Glutamatergic neuron (in vitro differentiated cells): ENCODE measurements around the gene ZNF691. TPM values are rescaled to one million over a fixed set of nuclear protein-coding genes. Genes with fewer than 3 reads are reported as not detected.

Experiments used
- DNase-seq: peaks from one replicate; pipeline ENCODE4 v3.0.0; 2022
- H3K27ac Mint-ChIP-seq: one replicate; pipeline ENCODE4 v1.8.0; 2020; ENCODE audit warnings: mild to moderate bottlenecking, mixed read lengths, inconsistent platforms; ENCODE audit not compliant: unreplicated experiment
- H3K27me3 Mint-ChIP-seq: one replicate; pipeline ENCODE4 v1.8.0; 2020; ENCODE audit warnings: mild to moderate bottlenecking, moderate library complexity, mixed read lengths, inconsistent platforms; ENCODE audit not compliant: unreplicated experiment
- H3K36me3 Mint-ChIP-seq: one replicate; pipeline ENCODE4 v1.8.0; 2020; ENCODE audit warnings: mild to moderate bottlenecking, mixed read lengths, inconsistent platforms; ENCODE audit not compliant: unreplicated experiment
- H3K4me1 Mint-ChIP-seq: one replicate; pipeline ENCODE4 v1.8.0; 2020; ENCODE audit warnings: mild to moderate bottlenecking, low read depth, mixed read lengths, inconsistent platforms; ENCODE audit not compliant: unreplicated experiment
- H3K4me3 Mint-ChIP-seq: one replicate; pipeline ENCODE4 v1.8.0; 2020; ENCODE audit warnings: mild to moderate bottlenecking, mixed read lengths, inconsistent platforms; ENCODE audit not compliant: unreplicated experiment
- H3K9me3 Mint-ChIP-seq: one replicate; pipeline ENCODE4 v1.8.0; 2020; ENCODE audit warnings: mild to moderate bottlenecking, moderate library complexity, mixed read lengths, inconsistent platforms; ENCODE audit not compliant: unreplicated experiment
- CTCF ChIP-seq: fragments of 200-600 bp; sonication (generic); IDR thresholded peaks from one replicate; pipeline ENCODE4 v1.5.0; 2021; ENCODE audit not compliant: partially characterized antibody, unreplicated experiment
- total RNA-seq: library from RNA; stranded (reverse); fragmentation: NEBNext Ultra II Directional; extraction: Animal tissue kit (Norgen Biotek cat#: 25700); gene quantifications from one replicate; pipeline ENCODE4 v1.2.1, GENCODE V29; 2021; ENCODE audit not compliant: unreplicated experiment

ZNF691 gene
- total RNA-seq, 1 donor from 2014 or later, result 9.5 TPM

GRCh38 chr1:42873670-42874069, 27.3 kb downstream of the ZNF691 start:
- no peak for DNase-seq
- peaks cover 4% of the 10 kb centered on the region for H3K9me3 Mint-ChIP-seq
- no peak for TF ChIP-seq CTCF
- H3K36me3 Mint-ChIP-seq, result peaks cover 9% of the 10 kb centered on the region
- no peaks in the 10 kb centered on the region for H3K27me3 Mint-ChIP-seq
- no peaks in the 10 kb centered on the region for H3K4me1 Mint-ChIP-seq
- no peak overlapping the region for H3K27ac Mint-ChIP-seq
- no peak overlapping the region for H3K4me3 Mint-ChIP-seq

GRCh38 chr1:42876009-42876408, 29.6 kb downstream of the ZNF691 start:
- TF ChIP-seq CTCF, result no peak
- no peaks in the 10 kb centered on the region for H3K4me1 Mint-ChIP-seq
- H3K27ac Mint-ChIP-seq, result no peak overlapping the region
- peaks cover 3% of the 10 kb centered on the region for H3K9me3 Mint-ChIP-seq
- DNase-seq, result no peak
- H3K27me3 Mint-ChIP-seq, result no peaks in the 10 kb centered on the region
- peaks cover 9% of the 10 kb centered on the region for H3K36me3 Mint-ChIP-seq
- no peak overlapping the region for H3K4me3 Mint-ChIP-seq

- Mint-ChIP-seq H3K27ac (no peak overlapping the region), H3K9me3 (peaks cover 3% of the 10 kb centered on the region), H3K4me3 (no peak overlapping the region), H3K4me1 (no peaks in the 10 kb centered on the region), H3K27me3 (no peaks in the 10 kb centered on the region), H3K36me3 (peaks cover 9% of the 10 kb centered on the region)
- TF ChIP-seq CTCF, result no peak
- no peak for DNase-seq
These were observed 31.0 kb downstream of the ZNF691 start for GRCh38 chr1:42877380-42877779.

GRCh38 chr1:42880384-42880783, 34.0 kb downstream of the ZNF691 start:
- H3K27ac Mint-ChIP-seq, result no peak overlapping the region
- H3K27me3 Mint-ChIP-seq, result no peaks in the 10 kb centered on the region
- no peak overlapping the region for H3K4me3 Mint-ChIP-seq
- TF ChIP-seq CTCF, result no peak
- no peak for DNase-seq
- no peaks in the 10 kb centered on the region for H3K36me3 Mint-ChIP-seq
- peaks cover 3% of the 10 kb centered on the region for H3K9me3 Mint-ChIP-seq
- H3K4me1 Mint-ChIP-seq, result no peaks in the 10 kb centered on the region

- DNase-seq, result no peak
- H3K4me3 Mint-ChIP-seq, result no peak overlapping the region
- no peak for TF ChIP-seq CTCF
- H3K9me3 Mint-ChIP-seq, result no peaks in the 10 kb centered on the region
- H3K36me3 Mint-ChIP-seq, result no peaks in the 10 kb centered on the region
- H3K27ac Mint-ChIP-seq, result no peak overlapping the region
- H3K4me1 Mint-ChIP-seq, result no peaks in the 10 kb centered on the region
- no peaks in the 10 kb centered on the region for H3K27me3 Mint-ChIP-seq
These were observed 39.8 kb downstream of the ZNF691 start for GRCh38 chr1:42886046-42886739.
